C1 segment of cervical spinal cord (tissue), 14 donors: Measurements from ENCODE around the gene PLXNB3.

Experiments used
- DNase-seq, 14 donors: peaks; one replicate each; lab custom pipeline; 2025; lab: John Stamatoyannopoulos, UW

PLXNB3 gene

DNA sequence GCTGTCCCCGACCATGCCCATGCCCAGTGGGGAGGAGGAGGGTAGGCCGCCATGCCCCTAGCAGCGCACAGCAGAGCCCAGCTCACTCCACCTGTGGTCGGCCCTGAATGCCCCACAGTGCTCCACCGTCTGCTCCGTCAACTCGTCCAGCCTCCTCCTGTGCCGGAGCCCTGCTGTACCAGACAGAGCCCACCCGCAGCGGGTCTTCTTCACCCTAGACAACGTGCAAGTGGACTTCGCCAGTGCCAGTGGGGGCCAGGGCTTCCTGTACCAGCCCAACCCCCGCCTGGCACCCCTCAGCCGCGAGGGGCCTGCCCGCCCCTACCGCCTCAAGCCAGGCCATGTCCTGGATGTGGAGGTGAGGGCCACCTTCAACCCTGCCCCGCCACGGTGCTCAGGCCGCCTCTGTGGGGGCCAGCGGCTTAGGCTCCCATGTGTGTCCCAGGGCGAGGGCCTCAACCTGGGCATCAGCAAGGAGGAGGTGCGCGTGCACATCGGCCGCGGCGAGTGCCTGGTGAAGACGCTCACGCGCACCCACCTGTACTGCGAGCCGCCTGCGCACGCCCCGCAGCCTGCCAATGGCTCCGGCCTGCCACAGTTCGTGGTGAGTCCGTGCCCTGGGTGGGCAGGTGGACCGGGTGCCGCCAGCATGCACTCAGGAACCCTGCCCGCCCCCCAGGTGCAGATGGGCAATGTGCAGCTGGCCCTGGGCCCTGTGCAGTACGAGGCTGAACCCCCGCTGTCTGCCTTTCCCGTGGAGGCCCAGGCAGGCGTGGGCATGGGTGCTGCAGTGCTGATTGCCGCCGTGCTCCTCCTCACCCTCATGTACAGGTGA is 9.9 kb downstream of the PLXNB3 start:
- no peak for DNase-seq

DNA sequence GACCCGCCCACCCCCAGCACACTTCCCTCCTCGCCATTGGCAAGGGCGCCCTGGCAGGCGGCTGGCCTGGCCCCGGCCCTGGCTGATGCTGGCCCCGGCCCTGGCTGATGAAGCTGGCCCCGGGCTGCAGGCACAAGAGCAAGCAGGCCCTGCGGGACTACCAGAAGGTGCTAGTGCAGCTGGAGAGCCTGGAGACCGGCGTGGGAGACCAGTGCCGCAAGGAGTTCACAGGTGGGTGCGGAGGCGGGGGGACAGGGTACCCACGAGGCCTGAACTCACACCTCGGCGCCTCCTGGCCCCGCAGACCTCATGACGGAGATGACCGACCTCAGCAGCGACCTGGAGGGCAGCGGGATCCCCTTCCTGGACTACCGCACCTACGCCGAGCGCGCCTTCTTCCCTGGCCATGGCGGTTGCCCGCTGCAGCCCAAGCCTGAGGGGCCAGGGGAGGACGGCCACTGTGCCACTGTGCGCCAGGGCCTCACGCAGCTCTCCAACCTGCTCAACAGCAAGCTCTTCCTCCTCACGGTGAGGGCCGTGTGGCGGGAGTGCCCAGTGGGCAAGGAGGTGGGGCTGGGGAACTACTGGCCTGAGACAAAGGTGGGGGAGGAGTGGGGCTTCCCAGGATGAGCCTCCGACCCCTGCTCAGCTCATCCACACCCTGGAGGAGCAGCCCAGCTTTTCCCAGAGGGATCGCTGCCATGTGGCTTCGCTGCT is 10.7 kb downstream of the PLXNB3 start:
- DNase-seq = no peak

DNA sequence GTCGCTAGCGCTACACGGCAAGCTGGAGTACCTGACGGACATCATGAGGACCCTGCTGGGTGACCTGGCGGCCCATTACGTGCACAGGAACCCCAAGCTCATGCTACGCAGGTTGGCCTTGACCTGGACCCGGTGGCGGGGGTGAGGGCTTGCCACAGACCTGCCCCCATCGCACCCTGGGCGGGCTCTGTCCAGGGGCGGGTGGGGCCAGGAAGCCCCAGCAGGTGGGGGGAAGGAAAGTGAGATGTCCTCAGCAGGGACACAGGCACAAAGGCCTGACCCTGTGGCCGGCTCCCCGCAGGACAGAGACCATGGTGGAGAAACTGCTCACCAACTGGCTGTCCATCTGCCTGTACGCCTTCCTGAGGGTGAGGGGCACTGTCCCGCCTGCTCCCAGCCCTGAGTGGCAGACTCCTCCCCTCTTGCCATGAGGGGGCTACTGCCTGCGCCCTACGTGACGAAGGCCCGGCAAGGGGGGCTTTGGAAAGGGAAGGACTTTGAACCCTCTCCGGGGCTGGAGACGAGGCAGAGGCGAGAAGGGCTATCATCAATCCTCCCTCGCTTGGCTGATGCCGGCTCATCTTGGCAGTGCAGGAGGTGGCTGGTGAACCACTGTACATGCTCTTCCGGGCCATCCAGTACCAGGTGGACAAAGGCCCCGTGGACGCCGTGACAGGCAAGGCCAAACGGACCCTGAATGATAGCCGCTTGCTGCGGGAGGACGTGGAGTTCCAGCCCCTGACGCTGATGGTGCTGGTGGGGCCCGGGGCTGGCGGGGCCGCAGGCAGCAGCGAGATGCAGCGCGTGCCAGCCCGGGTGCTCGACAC is 11.5 kb downstream of the PLXNB3 start:
- no peak for DNase-seq

DNA sequence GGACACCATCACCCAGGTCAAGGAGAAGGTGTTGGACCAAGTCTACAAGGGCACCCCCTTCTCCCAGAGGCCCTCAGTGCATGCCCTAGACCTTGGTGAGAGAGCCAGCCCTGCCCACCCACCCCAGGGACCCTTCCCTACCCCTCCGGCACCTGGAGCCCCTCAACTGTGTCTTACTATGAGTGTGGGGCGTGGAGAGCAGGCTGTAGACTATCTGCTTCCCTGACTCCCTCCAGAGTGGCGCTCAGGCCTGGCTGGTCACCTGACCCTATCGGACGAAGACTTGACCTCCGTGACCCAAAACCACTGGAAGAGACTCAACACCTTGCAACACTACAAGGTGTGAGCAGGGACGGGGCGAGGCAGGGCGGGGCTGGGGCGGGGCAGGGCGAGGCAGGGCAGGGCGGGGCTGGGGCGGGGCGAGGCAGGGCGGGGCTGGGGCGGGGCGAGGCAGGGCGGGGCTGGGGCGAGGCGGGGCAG is 12.1 kb downstream of the PLXNB3 start:
- no peak for DNase-seq

DNA sequence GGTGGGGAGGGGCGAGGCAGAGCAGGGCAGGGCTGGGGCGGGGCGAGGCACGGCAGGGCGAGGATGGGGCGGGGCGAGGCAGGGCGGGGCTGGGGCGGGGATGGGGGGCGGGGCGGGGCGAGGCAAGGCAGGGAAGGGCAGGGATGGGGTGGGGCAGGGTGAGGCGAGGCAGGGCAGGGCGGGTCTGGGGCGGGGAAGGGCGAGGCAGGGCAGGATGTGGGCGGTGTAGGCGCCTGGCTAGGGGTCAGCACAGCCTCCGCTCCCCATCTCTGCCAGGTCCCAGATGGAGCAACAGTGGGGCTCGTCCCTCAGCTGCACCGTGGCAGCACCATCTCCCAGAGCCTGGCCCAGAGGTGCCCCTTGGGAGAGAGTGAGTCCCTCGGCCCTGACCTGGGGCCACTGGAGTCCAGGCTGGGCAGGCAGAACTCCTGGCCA is 12.6 kb downstream of the PLXNB3 start:
- DNase-seq = no peak

DNA sequence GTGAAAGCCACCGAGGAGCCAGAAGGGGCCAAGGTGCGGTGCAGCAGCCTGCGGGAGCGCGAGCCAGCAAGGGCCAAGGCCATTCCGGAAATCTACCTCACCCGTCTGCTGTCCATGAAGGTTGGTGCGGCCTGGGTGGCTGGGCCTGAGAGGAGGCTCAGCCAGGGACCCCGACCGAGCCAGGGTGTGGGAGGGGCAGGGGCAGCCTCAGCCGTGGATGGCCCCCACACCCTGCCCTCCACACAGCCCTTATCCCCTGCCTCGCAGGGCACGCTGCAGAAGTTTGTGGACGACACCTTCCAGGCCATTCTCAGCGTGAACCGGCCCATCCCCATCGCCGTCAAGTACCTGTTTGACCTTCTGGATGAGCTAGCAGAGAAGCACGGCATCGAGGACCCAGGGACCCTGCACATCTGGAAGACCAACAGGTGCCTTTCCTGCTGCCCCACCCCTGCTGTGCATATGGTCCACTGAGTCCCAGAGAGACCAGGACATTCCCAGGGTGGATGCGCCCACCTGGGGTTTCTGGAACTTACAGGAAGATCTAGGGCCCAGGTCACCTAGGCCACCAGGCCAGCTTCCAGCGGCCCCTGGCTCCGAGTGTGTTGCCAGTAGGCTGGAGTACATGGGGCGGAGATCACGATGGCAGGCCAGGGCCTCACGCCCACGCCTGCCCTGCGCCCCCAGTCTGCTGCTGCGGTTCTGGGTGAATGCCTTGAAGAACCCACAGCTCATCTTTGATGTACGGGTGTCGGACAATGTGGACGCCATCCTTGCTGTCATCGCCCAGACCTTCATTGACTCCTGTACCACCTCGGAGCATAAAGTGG is 13.4 kb downstream of the PLXNB3 start:
- DNase-seq = no peak

DNA sequence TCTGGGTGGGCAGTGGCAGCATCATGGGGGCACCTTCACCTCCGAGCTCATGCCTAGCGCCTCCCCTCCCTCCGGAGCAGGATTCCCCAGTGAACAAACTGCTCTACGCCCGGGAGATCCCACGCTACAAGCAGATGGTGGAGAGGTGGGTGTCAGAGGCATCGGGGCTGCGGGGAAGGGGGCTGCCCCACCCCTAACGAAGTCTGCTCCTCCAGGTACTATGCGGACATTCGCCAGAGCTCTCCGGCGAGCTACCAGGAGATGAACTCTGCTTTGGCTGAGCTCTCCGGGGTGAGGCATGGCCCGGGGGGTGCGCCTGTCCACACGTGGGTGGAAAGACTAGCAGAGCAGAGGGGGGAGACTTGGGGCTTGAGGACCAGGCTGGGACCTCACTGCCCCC is 14.1 kb downstream of the PLXNB3 start:
- DNase-seq = no peak

DNA sequence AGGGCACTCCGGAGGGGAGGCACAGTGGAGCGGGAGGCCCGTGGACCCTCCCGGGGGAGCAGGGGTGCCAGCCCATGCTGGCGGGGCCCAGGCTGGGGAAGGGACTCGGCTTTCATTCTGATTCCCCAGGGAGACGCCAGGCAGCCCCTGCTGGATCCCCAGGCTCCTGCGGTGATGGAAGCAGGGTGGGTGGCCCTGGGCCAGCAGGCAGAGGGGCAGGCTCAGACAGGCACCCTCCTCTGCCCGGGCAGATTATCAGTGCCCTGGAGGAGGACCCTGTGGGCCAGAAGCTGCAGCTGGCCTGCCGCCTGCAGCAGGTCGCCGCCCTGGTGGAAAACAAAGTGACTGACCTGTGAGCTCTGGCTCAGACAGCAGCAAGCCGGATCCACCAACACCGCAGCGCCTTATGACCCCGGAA is 14.6 kb downstream of the PLXNB3 start:
- no peak for DNase-seq

DNA sequence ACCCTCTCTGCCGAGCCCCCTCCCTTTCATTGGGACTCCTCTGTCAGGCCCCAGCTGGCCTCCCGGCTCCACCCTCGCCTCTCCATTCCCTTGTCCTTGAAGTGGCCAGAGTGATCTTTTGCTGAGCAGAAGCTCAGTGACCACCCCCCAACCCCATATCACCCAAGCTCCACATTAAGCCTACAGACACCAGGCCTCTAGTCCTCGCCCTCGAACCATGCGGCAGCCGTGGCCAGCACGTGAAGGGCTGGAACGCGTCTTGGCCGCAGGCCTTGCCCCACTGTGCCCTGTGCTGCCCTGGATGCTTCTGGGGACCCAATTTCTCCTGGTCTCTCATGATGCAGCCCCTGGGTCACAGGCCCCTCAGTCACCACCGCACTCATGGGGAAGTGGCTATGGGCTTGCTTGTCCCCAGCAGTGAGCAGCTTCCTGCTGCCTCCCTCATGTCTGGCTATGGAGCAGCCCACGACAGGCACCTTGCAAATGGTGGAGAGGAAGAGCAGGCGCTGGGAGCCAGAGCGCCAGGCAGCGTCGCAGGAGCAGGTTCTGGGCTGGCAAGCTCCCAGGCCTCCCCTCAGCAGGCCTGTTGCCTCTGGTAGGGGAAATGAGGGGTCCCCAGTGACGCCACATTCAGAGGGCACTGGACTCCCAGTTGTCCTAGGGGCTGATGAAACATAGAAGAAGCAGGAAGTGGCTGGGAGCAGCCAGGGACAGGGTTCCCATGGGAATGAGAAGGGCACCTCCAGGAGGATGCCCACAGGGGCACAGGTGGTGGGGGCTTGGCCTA is 16.0 kb downstream of the PLXNB3 start:
- DNase-seq = no peak

DNA sequence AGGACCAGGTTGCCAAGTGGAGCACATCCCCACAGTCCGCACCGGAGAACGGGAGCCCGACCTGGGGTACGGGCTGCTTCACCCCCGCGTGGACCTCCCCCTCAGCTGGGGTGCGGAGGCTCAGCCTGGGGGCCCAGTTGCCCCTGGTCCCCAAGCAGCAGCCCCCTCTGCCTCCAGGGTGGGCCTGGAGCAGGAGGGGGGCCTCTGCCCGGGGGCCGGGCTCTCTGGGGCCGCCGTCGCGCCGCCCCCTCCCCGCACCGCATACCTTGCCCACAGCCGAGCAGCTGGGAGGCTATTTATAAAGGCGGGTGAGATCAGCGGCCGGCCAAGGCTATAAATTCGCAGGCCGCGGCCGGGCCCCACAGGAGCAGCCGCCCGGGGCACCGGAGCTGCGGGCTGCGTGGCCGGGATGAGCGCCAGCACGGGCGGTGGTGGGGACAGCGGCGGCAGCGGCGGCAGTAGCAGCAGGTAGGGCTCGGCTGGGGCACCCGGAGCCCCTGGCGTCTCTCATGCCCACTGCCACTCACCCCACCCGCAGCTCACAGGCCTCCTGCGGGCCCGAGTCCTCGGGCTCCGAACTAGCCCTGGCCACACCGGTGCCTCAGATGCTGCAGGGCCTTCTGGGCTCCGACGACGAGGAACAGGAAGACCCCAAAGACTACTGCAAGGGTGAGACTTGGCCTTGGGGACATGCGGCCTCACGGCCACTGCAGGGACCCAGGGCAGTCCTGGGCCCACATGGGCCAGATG is 16.8 kb downstream of the PLXNB3 start, which contains the start of gene SRPK3:
Gene SRPK3 (plus strand): TSS at position 364 of the 750 bp plus-strand sequence. CDS start 46 bp downstream, at position 410.
- no peak for DNase-seq

DNA sequence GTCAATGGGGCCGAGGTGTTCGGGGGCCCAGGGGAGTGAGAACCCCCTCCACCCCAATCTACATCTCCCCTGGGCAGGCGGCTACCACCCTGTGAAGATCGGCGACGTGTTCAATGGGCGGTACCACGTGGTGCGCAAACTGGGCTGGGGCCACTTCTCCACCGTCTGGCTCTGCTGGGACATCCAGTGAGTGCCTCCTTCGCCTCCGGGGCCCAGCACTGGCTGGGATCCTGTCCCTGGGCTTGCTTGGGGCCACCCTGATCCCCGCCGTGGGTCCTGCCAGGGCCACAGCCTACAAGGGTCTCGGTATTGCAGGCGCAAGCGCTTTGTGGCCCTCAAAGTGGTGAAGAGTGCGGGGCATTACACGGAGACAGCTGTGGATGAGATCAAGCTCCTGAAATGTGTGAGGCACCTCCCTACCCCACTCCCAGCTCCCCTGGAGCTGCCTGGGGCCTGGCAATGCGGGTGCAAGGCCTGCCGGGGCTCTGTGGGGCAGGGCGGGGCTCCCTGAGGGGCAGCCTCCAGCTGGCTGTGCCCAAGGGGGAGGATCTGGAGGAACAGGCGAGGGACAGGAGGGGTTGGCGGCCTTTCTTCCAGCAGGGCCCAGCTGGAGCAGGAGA is 17.5 kb downstream of the PLXNB3 start:
- DNase-seq = peak in 2 of 14 donors; percentile 35 to 40

DNA sequence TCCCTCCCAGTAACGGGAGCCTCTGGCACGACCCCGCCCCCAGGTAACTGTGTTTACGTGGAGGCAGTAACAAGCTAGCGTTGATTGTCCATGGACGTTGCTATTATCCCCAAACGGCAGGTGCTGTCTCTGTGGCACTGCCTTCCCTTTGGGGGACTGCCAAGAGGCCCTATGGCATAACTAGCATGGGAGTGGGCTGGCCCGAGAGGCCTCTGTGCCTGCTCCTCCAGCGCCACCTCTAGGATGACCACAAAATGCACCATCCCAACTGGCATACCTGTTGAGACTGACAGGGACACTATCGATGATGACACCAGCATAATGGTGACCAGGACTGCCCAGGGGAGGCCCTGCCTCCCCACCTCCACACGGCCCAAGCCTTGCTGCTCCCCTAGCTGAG is 18.3 kb downstream of the PLXNB3 start:
- DNase-seq = no peak

DNA sequence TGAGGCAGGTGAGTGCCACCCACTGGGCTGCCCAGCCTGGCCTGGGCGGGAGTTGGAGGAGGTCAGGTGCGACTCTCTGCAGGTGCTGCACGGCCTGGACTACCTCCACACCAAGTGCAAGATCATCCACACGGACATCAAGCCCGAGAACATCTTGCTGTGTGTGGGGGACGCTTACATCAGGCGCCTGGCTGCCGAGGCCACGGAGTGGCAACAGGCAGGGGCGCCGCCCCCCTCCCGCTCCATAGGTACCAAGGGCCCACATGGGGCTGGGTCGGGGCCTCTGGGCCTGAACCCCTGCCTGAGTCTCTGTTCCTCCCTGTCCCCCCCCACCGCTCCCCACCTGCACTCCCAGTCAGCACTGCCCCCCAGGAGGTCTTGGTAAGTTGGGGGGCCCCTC is 18.8 kb downstream of the PLXNB3 start:
- DNase-seq = no peak

DNA sequence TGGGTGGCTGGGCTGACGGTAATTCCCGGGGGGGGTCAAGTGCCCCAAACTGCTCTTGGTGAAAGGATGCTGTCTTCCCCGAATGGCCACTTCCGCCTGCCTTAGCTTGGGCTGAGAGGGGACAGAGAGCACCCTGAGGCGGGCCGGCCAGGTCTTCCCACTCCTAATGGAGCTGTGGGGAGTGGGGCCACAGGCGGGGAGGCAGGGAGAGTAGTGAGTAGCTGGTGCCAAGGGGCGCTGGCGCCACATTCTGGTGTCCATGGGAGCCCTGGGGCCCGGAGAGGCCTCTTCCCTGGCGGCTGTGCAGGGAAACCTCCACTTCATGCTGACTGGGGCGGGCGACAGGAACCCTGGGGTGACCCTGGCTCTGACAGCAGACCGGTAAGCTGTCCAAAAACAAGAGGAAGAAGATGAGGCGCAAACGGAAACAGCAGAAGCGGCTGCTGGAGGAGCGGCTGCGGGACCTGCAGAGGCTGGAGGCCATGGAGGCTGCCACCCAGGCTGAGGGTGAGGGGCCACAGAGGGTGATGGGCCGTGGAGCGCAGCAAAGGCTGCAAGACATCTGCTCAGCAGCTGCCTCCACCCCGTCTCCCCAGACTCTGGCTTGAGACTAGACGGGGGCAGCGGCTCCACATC is 19.4 kb downstream of the PLXNB3 start:
- DNase-seq = no peak

DNA sequence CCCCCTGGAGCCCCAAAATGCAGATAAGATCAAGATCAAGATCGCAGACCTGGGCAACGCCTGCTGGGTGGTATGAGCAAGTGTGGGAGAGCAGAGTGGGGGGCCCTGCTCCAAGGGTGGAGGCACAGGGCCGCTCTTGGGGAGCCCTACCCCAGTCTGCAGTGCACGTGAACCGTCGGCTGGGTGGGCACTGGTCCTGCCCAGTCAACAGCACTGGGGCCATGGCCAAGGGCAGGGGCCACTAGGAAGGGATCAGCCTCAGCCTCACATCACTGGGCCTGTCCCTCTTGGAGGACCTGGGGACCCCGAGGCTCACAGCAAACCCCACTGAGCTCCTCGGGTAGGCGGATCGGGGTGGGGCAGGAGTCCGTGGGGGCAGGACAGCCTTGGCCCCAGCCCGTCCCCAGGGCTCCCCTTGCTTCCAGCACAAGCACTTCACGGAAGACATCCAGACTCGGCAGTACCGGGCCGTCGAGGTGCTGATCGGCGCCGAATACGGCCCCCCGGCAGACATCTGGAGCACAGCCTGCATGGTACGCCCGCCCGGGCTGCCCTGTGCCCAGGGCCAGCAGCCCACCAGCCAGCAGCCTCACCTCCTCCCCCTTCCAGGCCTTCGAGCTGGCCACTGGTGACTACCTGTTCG is 20.4 kb downstream of the PLXNB3 start:
- no peak for DNase-seq

DNA sequence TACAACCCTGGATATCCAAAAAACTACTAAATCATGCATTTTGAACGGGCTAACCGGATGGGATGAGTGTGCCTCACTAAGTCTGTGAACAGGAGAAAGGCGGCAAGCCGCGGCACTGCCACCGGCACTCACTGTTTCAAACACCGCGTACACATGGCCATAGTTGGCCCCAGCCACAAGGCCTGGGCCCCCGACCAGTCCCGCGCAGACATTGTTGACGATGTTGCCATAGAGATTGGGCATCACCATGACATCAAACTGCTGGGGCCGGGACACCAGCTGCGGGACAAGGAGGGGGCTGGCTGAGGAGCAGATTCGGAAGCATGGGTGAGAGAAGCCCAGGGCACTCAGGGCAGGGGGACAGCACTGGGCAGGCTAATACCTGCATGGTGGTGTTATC is 22.6 kb downstream of the PLXNB3 start:
- DNase-seq = no peak

DNA sequence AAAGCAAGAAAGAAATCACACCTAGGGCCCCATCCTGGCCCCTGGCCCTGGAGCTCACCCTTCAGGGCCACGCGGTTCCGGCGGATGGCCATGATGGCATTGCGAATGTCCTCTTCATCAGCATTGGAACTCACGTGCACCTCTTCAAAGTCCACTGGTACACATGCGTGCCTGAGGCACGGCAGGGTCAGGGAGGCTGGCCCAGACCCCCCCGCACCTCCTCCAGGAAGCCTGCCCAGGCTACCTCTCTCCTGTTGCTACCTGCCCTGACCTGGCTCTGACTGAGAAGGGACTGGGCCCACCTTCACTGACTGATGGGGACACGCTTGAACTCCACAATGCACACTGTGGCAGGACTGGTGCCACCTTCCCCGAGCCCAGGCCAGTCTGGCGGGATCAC is 25.6 kb downstream of the PLXNB3 start:
- no peak for DNase-seq
